ENCODE results near the gene KRTAP22-1. TPM values are rescaled to one million over a fixed set of nuclear protein-coding genes. Genes with fewer than 3 reads are reported as not detected.

KRTAP22-1 gene
- total RNA-seq, 1 donor from 2014 or later = not detected

DNA sequence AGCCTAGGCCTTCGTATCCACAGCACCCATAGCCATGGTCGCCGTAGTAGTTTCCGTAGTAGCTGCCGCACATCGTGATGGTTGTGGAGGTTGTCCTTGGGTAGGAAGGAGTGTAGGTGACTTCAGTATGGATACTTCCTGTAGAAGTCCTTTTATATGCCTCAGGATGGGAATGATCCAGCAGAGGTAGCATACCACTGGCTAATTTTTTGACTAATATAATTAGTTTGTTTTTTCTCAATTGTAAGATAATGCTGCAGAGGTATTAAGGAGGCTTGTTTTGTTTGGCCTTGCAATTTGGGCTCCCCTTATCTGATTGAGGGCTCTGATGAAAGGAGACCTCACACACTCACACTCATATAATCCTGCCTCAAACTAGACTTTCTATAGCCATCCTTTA is 2.1 kb upstream of the KRTAP22-1 start, which contains the start of gene KRTAP6-2:
Gene KRTAP6-2, minus strand, starts transcription at position 101 of the 400 bp plus-strand sequence. Its CDS starts 28 bp downstream, at position 73.
- H3K36me3 Mint-ChIP-seq (ENCODE audit: low read depth) = no peaks in the 10 kb centered on the region
- H3K27ac Mint-ChIP-seq = no peak within 1 kb of the TSS
- no peaks in the 10 kb centered on the region for H3K4me1 Mint-ChIP-seq (ENCODE audit: low read depth)
- no peaks in the 10 kb centered on the region for H3K27me3 Mint-ChIP-seq (ENCODE audit: insufficient read depth)
- intact Hi-C loops (cut with micrococcal nuclease) = no loop called here
- no peak within 1 kb of the TSS for H3K4me3 Mint-ChIP-seq
- DNase-seq (ENCODE audit: low spot score) = no peak
- peaks cover 5% of the 10 kb centered on the region for H3K9me3 Mint-ChIP-seq

DNA sequence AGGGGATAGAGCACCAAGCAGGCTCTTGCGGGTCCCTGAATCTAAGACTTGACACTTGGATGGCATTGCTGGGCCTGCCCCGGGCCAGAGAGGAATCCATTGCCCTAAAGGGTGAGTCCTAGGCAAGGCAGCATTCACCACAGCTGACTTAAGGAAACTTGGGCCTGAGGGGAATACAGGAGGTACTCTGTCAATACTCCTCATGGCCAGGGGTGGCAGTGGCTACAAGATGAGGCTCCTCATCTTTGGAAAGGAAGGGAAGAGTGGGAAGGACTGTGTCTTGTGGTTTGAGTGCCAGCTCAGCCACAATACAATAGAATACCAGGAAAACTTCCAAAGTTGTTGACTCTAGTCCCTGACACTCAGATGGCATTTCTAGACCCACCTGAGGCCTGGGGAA is 5.1 kb downstream of the KRTAP22-1 start:
- no peak for DNase-seq (ENCODE audit: low spot score)
- intact Hi-C loops (cut with micrococcal nuclease) = no loop called here
- no peak overlapping the region for H3K4me3 Mint-ChIP-seq
- peaks cover 8% of the 10 kb centered on the region for H3K9me3 Mint-ChIP-seq
- H3K27me3 Mint-ChIP-seq (ENCODE audit: insufficient read depth) = no peaks in the 10 kb centered on the region
- no peaks in the 10 kb centered on the region for H3K4me1 Mint-ChIP-seq (ENCODE audit: low read depth)
- no peaks in the 10 kb centered on the region for H3K36me3 Mint-ChIP-seq (ENCODE audit: low read depth)
- no peak overlapping the region for H3K27ac Mint-ChIP-seq

DNA sequence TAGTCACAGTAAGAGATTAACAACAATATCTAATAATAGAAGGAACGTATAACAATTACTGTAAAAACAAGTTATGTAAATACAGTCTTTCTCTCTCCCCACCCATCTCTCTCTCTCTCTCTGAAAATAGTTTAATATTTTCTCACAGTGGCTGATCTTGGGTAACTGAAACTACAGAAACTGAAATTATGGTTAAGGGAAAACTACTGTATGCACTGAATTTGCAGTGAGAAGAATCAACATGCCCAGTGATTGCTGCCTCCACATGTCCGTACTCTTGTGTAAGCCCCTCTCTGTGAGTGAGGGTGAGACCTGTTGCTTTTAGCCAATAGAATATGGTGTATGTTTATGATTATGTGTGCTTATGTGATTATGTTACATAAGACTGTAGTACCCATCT is 11.2 kb downstream of the KRTAP22-1 start:
- Mint-ChIP-seq H3K27ac (no peak overlapping the region), H3K36me3 (ENCODE audit: low read depth) (no peaks in the 10 kb centered on the region), H3K4me3 (no peak overlapping the region), H3K4me1 (ENCODE audit: low read depth) (no peaks in the 10 kb centered on the region), H3K9me3 (peaks cover 3% of the 10 kb centered on the region), H3K27me3 (ENCODE audit: insufficient read depth) (no peaks in the 10 kb centered on the region)
- DNase-seq (ENCODE audit: low spot score) = no peak
- intact Hi-C loops (cut with micrococcal nuclease) = no loop called here

DNA sequence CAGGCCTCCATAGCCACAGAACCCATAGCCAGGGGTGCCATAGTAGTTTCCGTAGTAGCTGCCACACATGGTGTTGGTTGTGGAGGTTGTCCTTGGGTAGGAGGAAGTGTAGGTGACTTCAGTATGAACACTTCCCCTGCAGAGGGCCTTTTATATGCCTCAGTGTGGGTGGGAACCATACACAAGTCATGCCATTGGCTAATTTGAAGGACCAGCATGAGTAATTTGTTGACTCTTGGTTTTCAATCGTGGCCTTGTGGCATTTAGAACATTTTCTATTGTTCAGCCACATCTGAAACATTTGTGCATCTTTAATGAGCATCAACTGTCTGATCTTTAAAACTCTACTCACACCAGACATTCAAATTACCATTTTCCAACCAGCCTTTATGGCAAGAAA is 12.9 kb downstream of the KRTAP22-1 start, which contains the start of gene KRTAP6-1:
Gene KRTAP6-1, minus strand, starts transcription at position 95 of the 400 bp plus-strand sequence. Its CDS starts 26 bp downstream, at position 69.
- DNase-seq (ENCODE audit: low spot score) = no peak
- Mint-ChIP-seq H3K36me3 (ENCODE audit: low read depth) (no peaks in the 10 kb centered on the region), H3K27ac (no peak within 1 kb of the TSS), H3K27me3 (ENCODE audit: insufficient read depth) (no peaks in the 10 kb centered on the region), H3K9me3 (peaks cover under 1% of the 10 kb centered on the region), H3K4me1 (ENCODE audit: low read depth) (no peaks in the 10 kb centered on the region), H3K4me3 (no peak within 1 kb of the TSS)
- intact Hi-C loops (cut with micrococcal nuclease) = no loop called here

DNA sequence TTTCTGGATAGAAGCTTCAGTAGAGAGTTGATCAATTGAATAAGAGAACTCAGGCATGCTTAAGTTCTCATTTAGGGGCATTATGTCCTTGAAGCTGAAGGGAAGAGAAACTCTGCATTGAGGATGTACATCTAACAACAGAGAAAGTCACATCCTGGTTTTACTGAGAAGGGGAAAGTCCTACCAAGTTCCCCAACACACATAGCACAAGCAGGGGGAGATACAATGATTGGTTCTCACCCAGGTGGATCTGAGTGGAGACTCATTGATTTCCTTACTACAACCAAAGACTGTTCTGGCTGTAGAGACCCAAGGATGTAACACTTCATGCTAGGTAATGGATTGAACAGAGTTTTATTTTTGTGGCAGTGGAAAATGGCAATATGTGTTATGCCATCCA is 14.3 kb downstream of the KRTAP22-1 start:
- no peaks in the 10 kb centered on the region for H3K9me3 Mint-ChIP-seq
- H3K27ac Mint-ChIP-seq = no peak overlapping the region
- no peaks in the 10 kb centered on the region for H3K27me3 Mint-ChIP-seq (ENCODE audit: insufficient read depth)
- H3K36me3 Mint-ChIP-seq (ENCODE audit: low read depth) = no peaks in the 10 kb centered on the region
- no peak for DNase-seq (ENCODE audit: low spot score)
- no peaks in the 10 kb centered on the region for H3K4me1 Mint-ChIP-seq (ENCODE audit: low read depth)
- H3K4me3 Mint-ChIP-seq = no peak overlapping the region
- intact Hi-C loops (cut with micrococcal nuclease) = no loop called here

DNA sequence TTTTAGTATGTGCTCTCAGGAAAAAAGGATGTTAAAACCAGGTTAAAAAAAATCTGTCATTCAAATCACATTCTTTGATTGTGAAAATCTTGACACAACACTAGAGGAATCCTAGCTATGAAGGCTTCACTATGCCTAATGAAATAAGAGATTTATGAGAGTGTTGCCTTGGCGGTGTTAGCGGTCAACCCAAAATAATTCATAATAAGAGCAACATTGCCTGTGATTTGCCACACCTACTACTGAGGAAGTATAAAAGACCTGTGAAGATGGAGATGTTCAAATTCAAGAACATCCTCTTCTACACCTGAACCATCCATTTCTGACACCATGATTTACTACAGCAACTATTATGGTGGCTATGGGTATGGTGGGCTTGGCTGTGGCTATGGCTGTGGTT is 15.2 kb downstream of the KRTAP22-1 start, which contains the start of gene KRTAP20-1:
Gene KRTAP20-1, plus strand, starts transcription at position 301 of the 400 bp plus-strand sequence. Its CDS starts 30 bp downstream, at position 331.
- no peaks in the 10 kb centered on the region for H3K9me3 Mint-ChIP-seq
- no peaks in the 10 kb centered on the region for H3K36me3 Mint-ChIP-seq (ENCODE audit: low read depth)
- no peaks in the 10 kb centered on the region for H3K27me3 Mint-ChIP-seq (ENCODE audit: insufficient read depth)
- no peak for DNase-seq (ENCODE audit: low spot score)
- peak within 1 kb of the TSS; percentile 29 for H3K27ac Mint-ChIP-seq
- H3K4me3 Mint-ChIP-seq = no peak within 1 kb of the TSS
- intact Hi-C loops (cut with micrococcal nuclease) = no loop called here
- H3K4me1 Mint-ChIP-seq (ENCODE audit: low read depth) = no peaks in the 10 kb centered on the region

DNA sequence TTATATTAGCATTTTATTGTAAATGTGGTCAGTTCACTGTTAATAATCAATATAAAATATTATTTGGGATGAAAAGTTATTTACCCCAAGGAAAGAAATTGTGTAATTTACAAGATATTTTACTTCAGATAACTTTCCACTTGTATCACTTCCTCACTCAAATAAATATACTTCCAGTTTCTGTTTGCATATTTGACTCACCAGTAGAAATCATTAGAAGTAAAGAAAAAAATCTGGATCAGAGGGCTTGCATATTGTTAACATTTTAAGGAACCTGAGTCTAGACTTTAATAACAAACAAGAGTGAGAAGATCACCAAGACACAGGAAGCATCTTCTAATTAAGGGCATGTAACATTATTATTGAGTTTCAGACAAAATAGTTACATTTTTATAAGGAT is 19.2 kb downstream of the KRTAP22-1 start:
- no peaks in the 10 kb centered on the region for H3K4me1 Mint-ChIP-seq (ENCODE audit: low read depth)
- no peak for DNase-seq (ENCODE audit: low spot score)
- no peak overlapping the region for H3K27ac Mint-ChIP-seq
- H3K9me3 Mint-ChIP-seq = no peaks in the 10 kb centered on the region
- no peak overlapping the region for H3K4me3 Mint-ChIP-seq
- H3K27me3 Mint-ChIP-seq (ENCODE audit: insufficient read depth) = no peaks in the 10 kb centered on the region
- no peaks in the 10 kb centered on the region for H3K36me3 Mint-ChIP-seq (ENCODE audit: low read depth)
- intact Hi-C loops (cut with micrococcal nuclease) = no loop called here

DNA sequence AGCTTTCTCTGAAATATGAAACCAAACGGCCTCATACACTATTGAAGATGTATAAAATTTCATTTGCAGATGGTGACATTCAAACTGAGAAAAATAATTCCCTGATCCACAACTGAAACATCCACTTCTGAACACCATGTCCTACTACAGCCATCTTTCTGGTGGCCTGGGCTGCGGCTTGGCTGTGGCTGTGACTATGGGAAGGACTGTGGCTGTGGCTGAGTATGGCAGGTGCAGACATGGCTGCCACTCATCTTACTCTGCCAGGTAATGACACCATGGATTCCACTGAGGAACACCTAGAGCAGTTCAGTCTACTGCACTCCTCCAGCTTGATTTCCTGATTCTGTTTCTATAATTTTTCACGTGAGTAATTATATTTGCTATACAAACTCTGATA is 19.6 kb downstream of the KRTAP22-1 start, which contains the start of gene KRTAP20-4:
Gene KRTAP20-4, plus strand, starts transcription at position 106 of the 400 bp plus-strand sequence.
- no peak for DNase-seq (ENCODE audit: low spot score)
- intact Hi-C loops (cut with micrococcal nuclease) = no loop called here
- Mint-ChIP-seq H3K4me1 (ENCODE audit: low read depth) (no peaks in the 10 kb centered on the region), H3K9me3 (no peaks in the 10 kb centered on the region), H3K4me3 (no peak within 1 kb of the TSS), H3K27me3 (ENCODE audit: insufficient read depth) (no peaks in the 10 kb centered on the region), H3K27ac (no peak within 1 kb of the TSS), H3K36me3 (ENCODE audit: low read depth) (no peaks in the 10 kb centered on the region)

DNA sequence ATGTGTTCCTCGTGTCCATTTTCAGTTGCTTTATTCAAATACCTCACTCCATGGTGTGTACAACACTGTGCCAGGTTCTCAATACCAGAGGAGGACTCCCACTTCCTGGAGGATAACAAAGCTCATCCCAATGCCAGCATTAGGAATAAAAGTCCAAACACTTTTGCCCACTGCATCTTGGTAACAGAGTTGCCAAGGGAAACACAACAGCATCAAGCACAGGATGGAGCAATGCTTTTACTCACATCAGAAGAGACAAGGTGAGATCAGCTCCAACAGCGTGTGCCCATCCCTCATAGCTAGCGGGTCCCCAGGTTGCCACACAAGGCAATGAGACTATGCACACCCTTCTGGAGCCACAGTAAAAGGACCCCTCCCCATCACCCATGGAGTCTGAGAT is 22.5 kb downstream of the KRTAP22-1 start:
- DNase-seq (ENCODE audit: low spot score) = no peak
- Mint-ChIP-seq H3K9me3 (peaks cover 5% of the 10 kb centered on the region), H3K27ac (no peak overlapping the region), H3K4me1 (ENCODE audit: low read depth) (no peaks in the 10 kb centered on the region), H3K36me3 (ENCODE audit: low read depth) (no peaks in the 10 kb centered on the region), H3K4me3 (no peak overlapping the region), H3K27me3 (ENCODE audit: insufficient read depth) (no peaks in the 10 kb centered on the region)
- intact Hi-C loops (cut with micrococcal nuclease) = no loop called here

DNA sequence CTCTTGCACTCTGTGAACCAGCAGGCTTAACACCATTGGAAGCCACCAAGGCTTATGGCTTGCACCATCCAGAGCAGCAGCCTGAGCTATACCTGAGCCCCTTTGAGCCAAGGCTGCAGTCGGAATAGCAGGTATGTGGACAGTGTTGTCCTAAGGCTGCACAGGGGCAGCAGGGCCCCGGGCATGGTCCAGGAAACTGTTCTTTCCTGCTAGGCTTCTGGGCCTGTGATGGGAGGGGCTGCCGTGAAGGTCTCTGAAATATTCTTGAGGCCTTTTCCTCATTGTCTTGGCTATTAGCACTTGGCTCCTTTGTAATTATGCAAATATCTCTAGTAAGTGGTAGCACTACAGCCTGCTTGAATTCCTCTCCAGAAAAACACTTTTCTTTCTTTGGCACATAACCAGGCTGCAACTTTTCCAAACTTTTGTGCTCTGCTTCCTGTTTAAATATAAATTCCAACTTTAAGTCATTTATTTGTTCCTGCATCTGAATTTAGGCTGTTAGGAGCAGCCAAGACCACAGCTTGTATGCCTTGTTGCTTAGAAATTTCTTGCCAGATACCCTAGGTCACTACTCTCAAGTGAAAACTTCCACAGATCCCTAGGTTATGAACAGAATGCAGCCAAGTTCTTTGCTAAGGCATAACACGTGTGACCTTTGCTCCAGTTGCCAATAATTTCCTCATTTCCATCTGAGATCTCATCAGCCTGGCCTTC is 24.7 kb downstream of the KRTAP22-1 start:
- Mint-ChIP-seq H3K27ac (no peak overlapping the region), H3K27me3 (ENCODE audit: insufficient read depth) (no peaks in the 10 kb centered on the region), H3K9me3 (peaks cover 5% of the 10 kb centered on the region), H3K4me3 (no peak overlapping the region), H3K36me3 (ENCODE audit: low read depth) (no peaks in the 10 kb centered on the region), H3K4me1 (ENCODE audit: low read depth) (no peaks in the 10 kb centered on the region)
- intact Hi-C loops (cut with micrococcal nuclease) = no loop called here
- no peak for DNase-seq (ENCODE audit: low spot score)

DNA sequence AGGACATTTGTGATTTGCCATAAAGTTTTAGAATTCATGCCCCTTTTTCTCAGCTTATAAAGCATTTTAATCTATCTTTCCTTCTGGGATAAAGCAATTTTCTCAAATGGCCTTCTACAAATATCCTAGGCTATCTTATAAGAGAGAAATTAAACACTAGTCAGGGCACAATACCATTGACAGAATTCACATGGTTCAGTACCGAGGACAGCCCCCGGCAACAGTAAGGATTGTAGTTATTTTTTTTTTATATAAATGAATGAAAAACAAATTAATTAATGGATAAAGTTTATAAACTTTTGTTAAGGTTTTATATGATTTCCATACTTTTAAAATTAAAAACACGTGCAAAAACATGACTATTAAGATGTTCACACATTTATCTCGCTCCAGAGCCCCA is 27.2 kb downstream of the KRTAP22-1 start:
- Mint-ChIP-seq H3K27me3 (ENCODE audit: insufficient read depth) (no peaks in the 10 kb centered on the region), H3K9me3 (peaks cover 5% of the 10 kb centered on the region), H3K4me1 (ENCODE audit: low read depth) (no peaks in the 10 kb centered on the region), H3K4me3 (no peak overlapping the region), H3K27ac (no peak overlapping the region), H3K36me3 (ENCODE audit: low read depth) (no peaks in the 10 kb centered on the region)
- intact Hi-C loops (cut with micrococcal nuclease) = no loop called here
- DNase-seq (ENCODE audit: low spot score) = no peak

DNA sequence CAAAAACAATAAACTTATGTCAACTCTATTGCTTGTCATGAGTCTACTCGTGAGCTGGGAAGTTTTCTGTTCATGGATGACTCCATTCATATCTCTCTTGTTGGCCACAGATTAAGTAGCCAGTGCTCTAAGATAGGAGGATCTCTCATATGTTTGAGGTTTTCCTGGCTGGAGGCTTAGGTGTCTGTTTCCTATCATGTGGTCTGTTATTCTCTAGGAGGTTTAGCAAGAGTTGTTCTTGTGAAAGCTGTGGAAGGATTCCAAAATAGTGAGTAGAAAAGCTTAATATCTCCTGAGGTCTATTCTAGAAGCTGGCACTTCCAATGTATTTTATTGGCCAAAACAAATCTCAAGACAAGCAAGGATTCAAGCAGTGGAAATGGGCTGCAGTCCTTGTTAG is 28.3 kb downstream of the KRTAP22-1 start:
- DNase-seq (ENCODE audit: low spot score) = no peak
- intact Hi-C loops (cut with micrococcal nuclease) = no loop called here
- Mint-ChIP-seq H3K36me3 (ENCODE audit: low read depth) (no peaks in the 10 kb centered on the region), H3K9me3 (peaks cover 5% of the 10 kb centered on the region), H3K27me3 (ENCODE audit: insufficient read depth) (no peaks in the 10 kb centered on the region), H3K4me3 (no peak overlapping the region), H3K27ac (no peak overlapping the region), H3K4me1 (ENCODE audit: low read depth) (no peaks in the 10 kb centered on the region)

DNA sequence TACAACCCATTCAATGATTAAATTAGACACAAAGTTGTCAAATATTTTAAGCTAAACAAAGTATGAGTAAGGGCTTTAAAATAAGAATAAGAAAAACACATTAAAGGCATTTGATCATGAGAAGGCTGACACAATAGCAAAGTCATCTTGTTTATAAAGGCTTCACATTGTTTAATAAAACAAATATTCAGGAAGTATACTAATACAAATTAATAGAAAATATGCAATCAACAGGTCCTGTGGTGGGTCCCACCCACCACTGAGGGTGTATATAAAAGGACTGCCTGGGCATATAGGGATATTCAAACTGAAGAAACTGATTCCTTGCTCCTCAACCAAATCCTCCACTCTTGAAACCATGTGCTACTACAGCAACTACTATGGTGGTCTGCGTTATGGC is 34.0 kb downstream of the KRTAP22-1 start, which contains the start of gene KRTAP20-2:
Gene KRTAP20-2, plus strand, starts transcription at position 301 of the 400 bp plus-strand sequence. Its CDS starts 58 bp downstream, at position 359.
- no peak within 1 kb of the TSS for H3K4me3 Mint-ChIP-seq
- no peaks in the 10 kb centered on the region for H3K9me3 Mint-ChIP-seq
- intact Hi-C loops (cut with micrococcal nuclease) = no loop called here
- H3K27me3 Mint-ChIP-seq (ENCODE audit: insufficient read depth) = no peaks in the 10 kb centered on the region
- no peak within 1 kb of the TSS for H3K27ac Mint-ChIP-seq
- H3K36me3 Mint-ChIP-seq (ENCODE audit: low read depth) = no peaks in the 10 kb centered on the region
- no peaks in the 10 kb centered on the region for H3K4me1 Mint-ChIP-seq (ENCODE audit: low read depth)
- no peak for DNase-seq (ENCODE audit: low spot score)
